ENCODE data around the gene OTULIN. TPM values are rescaled to one million over a fixed set of nuclear protein-coding genes. Genes with fewer than 3 reads are reported as not detected.

Gene OTULIN
- total RNA-seq, 1 donor from 2014 or later = 96.5 TPM

DNA sequence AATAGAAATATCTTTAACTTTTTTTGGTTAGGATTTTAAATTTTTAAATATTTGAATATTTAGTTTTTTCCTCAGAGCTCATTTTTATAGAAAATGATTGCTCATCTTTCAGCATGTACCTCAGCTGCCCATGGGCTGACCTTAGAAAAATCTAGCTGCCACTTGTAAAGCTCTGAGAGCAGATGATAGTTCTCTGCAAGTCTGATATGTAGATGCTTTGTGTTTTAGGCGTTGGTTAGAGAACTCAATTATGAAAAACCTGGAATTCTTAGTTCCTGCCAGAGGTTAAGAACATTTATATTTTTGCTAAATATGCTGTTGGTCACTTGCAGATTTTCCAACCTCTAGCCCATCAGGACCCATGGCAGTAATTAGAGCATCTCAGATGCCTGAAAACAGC lies 15.1 kb downstream of the OTULIN start:
- Mint-ChIP-seq H3K36me3 (ENCODE audit: low read depth) (peaks cover 80% of the 10 kb centered on the region), H3K27ac (peak overlapping the region; percentile 74), H3K9me3 (no peaks in the 10 kb centered on the region), H3K4me1 (peaks cover 57% of the 10 kb centered on the region), H3K4me3 (no peak overlapping the region), H3K27me3 (no peaks in the 10 kb centered on the region)
- intact Hi-C loops (cut with micrococcal nuclease) = no loop called here
- ATAC-seq (ENCODE audit: low read depth) (no peak), DNase-seq (no peak)
- ChIA-PET CTCF (interaction anchor here (1.7 to 2.5 kb wide), 2 partner anchors 12 to 31 kb away, joined by 7 to 10 read pairs; no protein-coding TSS in a partner anchor), POLR2A (interaction anchor here (0.8 kb wide), 1 partner anchor 10 kb away, joined by 3 read pairs; no protein-coding TSS in a partner anchor)
- TF ChIP-seq, protein P1, sequence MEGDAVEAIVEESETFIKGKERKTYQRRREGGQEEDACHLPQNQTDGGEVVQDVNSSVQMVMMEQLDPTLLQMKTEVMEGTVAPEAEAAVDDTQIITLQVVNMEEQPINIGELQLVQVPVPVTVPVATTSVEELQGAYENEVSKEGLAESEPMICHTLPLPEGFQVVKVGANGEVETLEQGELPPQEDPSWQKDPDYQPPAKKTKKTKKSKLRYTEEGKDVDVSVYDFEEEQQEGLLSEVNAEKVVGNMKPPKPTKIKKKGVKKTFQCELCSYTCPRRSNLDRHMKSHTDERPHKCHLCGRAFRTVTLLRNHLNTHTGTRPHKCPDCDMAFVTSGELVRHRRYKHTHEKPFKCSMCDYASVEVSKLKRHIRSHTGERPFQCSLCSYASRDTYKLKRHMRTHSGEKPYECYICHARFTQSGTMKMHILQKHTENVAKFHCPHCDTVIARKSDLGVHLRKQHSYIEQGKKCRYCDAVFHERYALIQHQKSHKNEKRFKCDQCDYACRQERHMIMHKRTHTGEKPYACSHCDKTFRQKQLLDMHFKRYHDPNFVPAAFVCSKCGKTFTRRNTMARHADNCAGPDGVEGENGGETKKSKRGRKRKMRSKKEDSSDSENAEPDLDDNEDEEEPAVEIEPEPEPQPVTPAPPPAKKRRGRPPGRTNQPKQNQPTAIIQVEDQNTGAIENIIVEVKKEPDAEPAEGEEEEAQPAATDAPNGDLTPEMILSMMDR (IDR thresholded peaks at IDR 0.05) = no peak

DNA sequence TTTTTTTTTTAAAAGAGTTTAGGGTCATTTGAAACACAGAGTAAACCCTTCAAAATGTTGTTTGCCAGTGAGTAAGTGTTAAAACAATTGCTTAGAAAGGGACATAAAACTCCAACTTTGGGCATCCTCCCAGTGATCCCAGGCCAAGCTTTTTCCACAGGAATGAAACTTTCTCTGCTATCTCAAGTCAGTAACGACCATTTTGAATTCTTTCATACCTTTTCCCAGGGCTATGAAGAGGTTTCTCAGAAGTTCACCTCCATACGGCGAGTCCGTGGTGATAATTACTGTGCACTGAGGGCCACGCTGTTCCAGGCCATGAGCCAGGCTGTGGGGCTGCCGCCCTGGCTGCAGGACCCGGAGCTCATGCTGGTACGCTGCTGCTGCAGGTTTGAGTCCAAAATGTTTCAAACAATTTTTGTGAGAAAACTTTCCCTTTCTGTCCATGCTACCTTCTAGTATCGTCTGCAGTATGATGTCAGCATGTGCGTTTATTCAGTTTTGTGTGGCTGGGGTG lies 16.8 kb downstream of the OTULIN start:
- ChIA-PET POLR2A (no interaction called here), CTCF (interaction anchor here (0.8 to 1.4 kb wide), 2 partner anchors 26 to 33 kb away, joined by 3 to 4 read pairs; no protein-coding TSS in a partner anchor)
- no peak for ATAC-seq (ENCODE audit: low read depth)
- peaks cover 79% of the 10 kb centered on the region for H3K36me3 Mint-ChIP-seq (ENCODE audit: low read depth)
- peaks cover 52% of the 10 kb centered on the region for H3K4me1 Mint-ChIP-seq
- TF ChIP-seq, protein P1 (IDR thresholded peaks at IDR 0.05) = no peak
- no peaks in the 10 kb centered on the region for H3K27me3 Mint-ChIP-seq
- no peak for DNase-seq
- H3K4me3 Mint-ChIP-seq = no peak overlapping the region
- peak overlapping the region; percentile 31 for H3K27ac Mint-ChIP-seq
- intact Hi-C loops (cut with micrococcal nuclease) = no loop called here
- H3K9me3 Mint-ChIP-seq = no peaks in the 10 kb centered on the region

DNA sequence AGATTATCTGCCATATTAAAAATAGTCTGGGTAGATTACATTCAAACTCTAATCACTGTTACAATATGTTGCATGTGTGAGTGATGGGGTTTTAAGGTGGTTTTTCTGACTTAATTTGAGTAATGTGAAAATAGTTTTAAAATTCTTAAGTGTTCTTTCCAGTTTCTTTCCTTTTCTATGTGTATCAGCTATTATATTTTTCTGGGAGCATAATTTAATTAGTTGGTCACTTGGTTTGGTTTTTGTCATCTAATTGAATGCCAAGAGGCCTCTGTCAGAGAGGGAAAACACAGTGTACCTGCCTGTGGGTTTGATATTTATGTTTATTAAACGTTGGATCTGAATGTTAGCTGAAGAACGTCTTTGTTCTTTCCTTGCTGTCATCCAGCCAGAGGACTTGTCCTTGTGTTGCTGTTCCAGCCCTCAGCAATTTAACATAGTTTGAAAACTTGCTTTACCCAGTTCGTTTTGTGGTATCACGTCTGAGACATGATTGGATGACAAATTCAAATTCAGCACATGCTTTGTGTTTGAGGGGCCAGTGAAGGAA lies 19.5 kb downstream of the OTULIN start:
- CTCF ChIA-PET = interaction anchor here (0.6 to 4.0 kb wide), 11 partner anchors 9 to 417 kb away, joined by 3 to 24 read pairs (median 5); no protein-coding TSS in a partner anchor
- POLR2A ChIA-PET = interaction anchor here (0.6 to 1.3 kb wide), 3 partner anchors 8 to 35 kb away, joined by 3 read pairs; no protein-coding TSS in a partner anchor
- H3K27me3 Mint-ChIP-seq = no peaks in the 10 kb centered on the region

DNA sequence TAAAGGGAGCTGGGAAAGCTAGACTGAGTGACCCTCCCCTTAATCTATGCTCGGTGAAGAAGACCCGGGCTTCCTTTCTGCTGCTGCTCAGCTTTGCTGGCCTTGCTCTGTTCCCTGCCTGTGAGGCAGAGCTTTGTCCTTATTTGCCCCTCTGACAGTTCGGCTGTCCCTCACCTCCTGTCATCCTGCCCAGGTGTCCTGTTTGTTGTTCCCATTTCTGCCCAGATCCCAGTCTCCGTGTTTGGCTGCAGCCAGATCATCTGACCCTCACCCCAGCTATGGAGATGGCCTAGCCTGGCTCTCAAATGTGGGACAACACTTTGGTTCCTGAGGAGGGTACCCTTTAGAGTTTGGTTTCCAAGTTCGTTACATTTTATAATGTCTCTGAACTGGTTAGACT lies 20.2 kb downstream of the OTULIN start:
- no peak overlapping the region for H3K4me3 Mint-ChIP-seq
- peak overlapping the region; percentile 38 for H3K27ac Mint-ChIP-seq
- POLR2A ChIA-PET = interaction anchor here (0.9 to 1.3 kb wide), 2 partner anchors 9 to 36 kb away, joined by 3 read pairs; no protein-coding TSS in a partner anchor
- peaks cover 24% of the 10 kb centered on the region for H3K4me1 Mint-ChIP-seq
- no peaks in the 10 kb centered on the region for H3K9me3 Mint-ChIP-seq
- no peaks in the 10 kb centered on the region for H3K27me3 Mint-ChIP-seq
- H3K36me3 Mint-ChIP-seq (ENCODE audit: low read depth) = peaks cover 89% of the 10 kb centered on the region
- no peak for ATAC-seq (ENCODE audit: low read depth)
- CTCF ChIA-PET = interaction anchor here (1.0 to 4.0 kb wide), 14 partner anchors 9 to 330 kb away, joined by 3 to 24 read pairs (median 4); no protein-coding TSS in a partner anchor
- intact Hi-C loops (cut with micrococcal nuclease) = loop anchor here (1.0 to 5.0 kb wide), 6 partner anchors 8 to 330 kb away; partner anchors contain the start of gene ANKH
- TF ChIP-seq, protein P1 (IDR thresholded peaks at IDR 0.05) = no peak
- no peak for DNase-seq

More for the DNA sequence above, 19.5 kb downstream of the OTULIN start:
- intact Hi-C loops (cut with micrococcal nuclease) = loop anchor here (2.0 kb wide), 1 partner anchor 273 kb away; no protein-coding TSS in a partner anchor
- ATAC-seq (ENCODE audit: low read depth) (no peak), DNase-seq (no peak)
- TF ChIP-seq, protein P1 (IDR thresholded peaks at IDR 0.05) = no peak
- Mint-ChIP-seq H3K27ac (no peak overlapping the region), H3K9me3 (no peaks in the 10 kb centered on the region), H3K4me3 (no peak overlapping the region), H3K36me3 (ENCODE audit: low read depth) (peaks cover 86% of the 10 kb centered on the region), H3K4me1 (peaks cover 30% of the 10 kb centered on the region)

DNA sequence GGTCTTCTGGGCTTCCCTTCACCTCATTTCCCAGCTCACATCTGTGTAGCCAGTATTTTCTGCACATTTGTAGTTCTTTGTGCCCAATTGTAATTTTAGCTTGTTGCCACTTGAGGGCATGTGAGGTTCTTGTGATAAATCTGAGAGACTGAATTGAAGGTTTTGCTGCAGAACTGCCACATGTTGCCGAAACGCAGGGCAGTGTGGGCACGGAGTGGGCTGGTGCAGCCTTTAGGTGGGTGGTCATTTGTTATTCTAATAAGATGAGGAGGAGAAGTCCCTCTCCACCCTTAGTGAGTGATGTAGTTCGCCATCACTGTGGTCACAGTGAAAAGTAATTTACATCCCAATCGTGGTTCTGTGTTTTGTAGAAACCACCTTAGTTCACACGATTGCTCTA lies 21.2 kb downstream of the OTULIN start:
- TF ChIP-seq, protein P1 (IDR thresholded peaks at IDR 0.05) = no peak

More for the DNA sequence above, 21.2 kb downstream of the OTULIN start:
- peak overlapping the region; percentile 44 for H3K4me3 Mint-ChIP-seq
- H3K36me3 Mint-ChIP-seq (ENCODE audit: low read depth) = peaks cover 90% of the 10 kb centered on the region
- ChIA-PET POLR2A (interaction anchor here (0.7 to 1.0 kb wide), 3 partner anchors 11 to 22 kb away, joined by 3 to 5 read pairs (median 5); partner anchors contain the start of gene OTULIN), CTCF (interaction anchor here (0.6 to 4.0 kb wide), 14 partner anchors 9 to 330 kb away, joined by 3 to 24 read pairs (median 4); no protein-coding TSS in a partner anchor)
- no peaks in the 10 kb centered on the region for H3K27me3 Mint-ChIP-seq
- peaks cover 15% of the 10 kb centered on the region for H3K4me1 Mint-ChIP-seq
- peak; percentile 30 for DNase-seq
- H3K27ac Mint-ChIP-seq = peak overlapping the region; percentile 67
- H3K9me3 Mint-ChIP-seq = peaks cover 3% of the 10 kb centered on the region
- intact Hi-C loops (cut with micrococcal nuclease) = loop anchor here (1.0 to 5.0 kb wide), 6 partner anchors 9 to 329 kb away; partner anchors contain the start of gene ANKH
- ATAC-seq (ENCODE audit: low read depth) = peak; percentile 98
